SH-SY5Y (cell line): ENCODE data around the gene KCNJ10.

Experiments used
- GATA2 ChIP-seq: IDR thresholded peaks from 2 replicates; pipeline ENCODE4 v1.6.1; 2011; ENCODE audit warnings: mild to moderate bottlenecking, low read depth, low read length
- GATA3 ChIP-seq: IDR thresholded peaks from 2 replicates; pipeline ENCODE4 v1.6.1; 2011; ENCODE audit warnings: low read depth, mild to moderate bottlenecking, low read length, moderate library complexity

DNA sequence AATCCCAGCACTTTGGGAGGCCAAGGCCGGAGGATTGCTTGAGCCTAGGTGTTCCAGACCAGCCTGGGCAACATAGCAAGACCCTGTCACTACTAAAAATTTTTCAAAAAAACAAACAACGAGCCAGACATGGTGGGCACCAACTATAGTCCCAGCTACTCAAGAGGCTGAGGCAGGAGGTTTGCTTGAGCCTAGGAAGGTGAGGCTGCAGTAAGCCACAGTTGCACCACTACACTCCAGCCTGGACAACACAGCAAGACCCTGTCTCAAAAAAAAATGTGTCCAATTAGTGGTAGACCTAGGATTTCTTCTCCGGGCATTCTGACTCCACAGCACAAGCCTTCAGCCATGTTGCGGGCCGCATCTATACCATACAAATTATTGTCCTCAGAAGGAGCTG, 35.2 kb upstream of the KCNJ10 start:
- TF ChIP-seq GATA2 (no peak), GATA3 (no peak)
